GM21381 (cell line): ENCODE results near the gene PTPDC1.
"Not testable (repeated sequence)": the region's sequence is repeated elsewhere in the genome, so short reads cannot be mapped to it uniquely, and the experiment has no call there.

Experiments used
- ATAC-seq: cut with Tn5 transposase; IDR thresholded peaks from one replicate; pipeline ENCODE4 v1.9.1; 2021; ENCODE audit warnings: mild to moderate bottlenecking, moderate library complexity; ENCODE audit not compliant: unreplicated experiment

Gene PTPDC1

GRCh38 chr9:94086486-94087345, 2.5 kb downstream of the PTPDC1 start:
- ATAC-seq = no peak

DNA sequence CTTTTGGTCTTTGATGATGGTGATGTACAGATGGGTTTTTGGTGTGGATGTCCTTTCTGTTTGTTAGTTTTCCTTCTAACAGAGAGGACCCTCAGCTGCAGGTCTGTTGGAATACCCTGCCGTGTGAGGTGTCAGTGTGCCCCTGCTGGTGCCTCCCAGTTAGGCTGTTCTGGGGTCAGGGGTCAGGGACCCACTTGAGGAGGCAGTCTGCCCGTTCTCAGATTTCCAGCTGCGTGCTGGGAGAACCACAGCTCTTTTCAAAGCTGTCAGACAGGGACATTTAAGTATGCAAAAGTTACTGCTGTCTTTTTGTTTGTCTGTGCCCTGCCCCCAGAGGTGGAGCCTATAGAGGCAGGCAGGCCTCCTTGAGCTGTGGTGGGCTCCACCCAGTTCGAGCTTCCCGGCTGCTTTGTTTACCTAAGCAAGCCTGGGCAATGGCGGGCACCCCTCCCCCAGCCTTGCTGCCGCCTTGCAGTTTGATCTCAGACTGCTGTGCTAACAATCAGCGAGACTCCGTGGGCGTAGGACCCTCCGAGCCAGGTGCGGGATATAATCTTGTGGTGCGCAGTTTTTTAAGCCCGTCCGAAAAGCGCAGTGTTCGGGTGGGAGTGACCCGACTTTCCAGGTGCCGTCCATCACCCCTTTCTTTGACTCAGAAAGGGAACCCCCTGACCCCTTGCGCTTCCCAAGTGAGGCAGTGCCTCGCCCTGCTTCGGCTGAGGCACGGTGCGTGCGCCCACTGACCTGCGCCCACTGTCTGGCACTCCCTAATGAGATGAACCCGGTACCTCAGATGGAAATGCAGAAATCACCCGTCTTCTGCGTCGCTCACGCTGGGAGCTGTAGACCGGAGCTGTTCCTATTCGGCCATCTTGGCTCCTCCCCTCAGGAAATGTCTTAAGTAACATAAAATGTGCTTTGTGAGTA, 10.2 kb downstream of the PTPDC1 start:
- ATAC-seq = not testable (repeated sequence)

DNA sequence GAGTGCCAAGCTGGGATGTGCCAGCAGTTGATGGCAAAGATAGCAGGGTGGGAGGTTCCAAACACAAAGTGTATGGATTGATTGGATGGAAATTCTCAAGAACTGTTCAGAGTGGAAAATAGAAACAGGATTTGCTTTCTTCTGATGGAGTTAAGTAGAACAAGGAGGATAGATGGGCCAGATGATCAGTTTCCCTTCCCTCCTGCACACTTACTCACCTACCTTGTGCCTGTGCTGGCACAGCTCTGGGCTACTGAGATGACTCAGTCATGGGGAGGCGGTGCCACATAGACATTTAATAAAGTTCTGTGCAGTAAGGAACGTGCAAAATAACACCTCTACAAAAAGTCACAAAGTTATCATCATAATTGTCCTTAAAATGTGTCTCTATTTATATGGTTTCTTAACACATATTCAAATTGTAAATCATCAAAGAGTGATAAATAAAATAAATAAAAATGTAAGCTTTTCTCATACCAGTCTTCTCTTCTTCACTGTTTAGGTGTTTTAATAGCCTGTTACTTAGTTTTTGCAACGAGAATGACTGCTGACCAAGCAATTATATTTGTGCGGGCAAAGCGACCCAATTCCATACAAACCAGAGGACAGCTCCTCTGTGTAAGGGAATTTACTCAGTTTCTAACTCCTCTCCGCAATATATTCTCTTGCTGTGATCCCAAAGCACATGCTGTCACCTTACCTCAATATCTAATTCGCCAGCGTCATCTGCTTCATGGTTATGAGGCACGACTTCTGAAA, 12.7 kb downstream of the PTPDC1 start:
- ATAC-seq = no peak

DNA sequence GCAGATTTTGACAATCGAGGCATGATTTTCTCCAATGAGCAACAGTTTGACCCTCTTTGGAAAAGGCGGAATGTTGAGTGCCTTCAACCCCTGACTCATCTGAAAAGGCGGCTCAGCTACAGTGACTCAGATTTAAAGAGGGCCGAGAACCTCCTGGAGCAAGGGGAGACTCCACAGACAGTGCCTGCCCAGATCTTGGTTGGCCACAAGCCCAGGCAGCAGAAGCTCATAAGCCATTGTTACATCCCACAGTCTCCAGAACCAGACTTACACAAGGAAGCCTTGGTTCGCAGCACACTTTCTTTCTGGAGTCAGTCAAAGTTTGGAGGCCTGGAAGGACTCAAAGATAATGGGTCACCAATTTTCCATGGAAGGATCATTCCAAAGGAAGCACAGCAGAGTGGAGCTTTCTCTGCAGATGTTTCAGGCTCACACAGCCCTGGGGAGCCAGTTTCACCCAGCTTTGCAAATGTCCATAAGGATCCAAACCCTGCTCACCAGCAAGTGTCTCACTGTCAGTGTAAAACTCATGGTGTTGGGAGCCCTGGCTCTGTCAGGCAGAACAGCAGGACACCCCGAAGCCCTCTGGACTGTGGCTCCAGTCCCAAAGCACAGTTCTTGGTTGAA, 13.6 kb downstream of the PTPDC1 start:
- ATAC-seq = no peak

- no peak for ATAC-seq
Observed at GRCh38 chr9:94100152-94100879, 16.1 kb downstream of the PTPDC1 start.

- no peak for ATAC-seq
Observed at GRCh38 chr9:94101162-94101853, 17.0 kb downstream of the PTPDC1 start.

- no peak for ATAC-seq
Observed at GRCh38 chr9:94108584-94108983, 24.3 kb downstream of the PTPDC1 start.

- ATAC-seq = no peak
Observed at GRCh38 chr9:94110821-94111252, 26.6 kb downstream of the PTPDC1 start.

GRCh38 chr9:94111446-94111845, 27.2 kb downstream of the PTPDC1 start:
- no peak for ATAC-seq

DNA sequence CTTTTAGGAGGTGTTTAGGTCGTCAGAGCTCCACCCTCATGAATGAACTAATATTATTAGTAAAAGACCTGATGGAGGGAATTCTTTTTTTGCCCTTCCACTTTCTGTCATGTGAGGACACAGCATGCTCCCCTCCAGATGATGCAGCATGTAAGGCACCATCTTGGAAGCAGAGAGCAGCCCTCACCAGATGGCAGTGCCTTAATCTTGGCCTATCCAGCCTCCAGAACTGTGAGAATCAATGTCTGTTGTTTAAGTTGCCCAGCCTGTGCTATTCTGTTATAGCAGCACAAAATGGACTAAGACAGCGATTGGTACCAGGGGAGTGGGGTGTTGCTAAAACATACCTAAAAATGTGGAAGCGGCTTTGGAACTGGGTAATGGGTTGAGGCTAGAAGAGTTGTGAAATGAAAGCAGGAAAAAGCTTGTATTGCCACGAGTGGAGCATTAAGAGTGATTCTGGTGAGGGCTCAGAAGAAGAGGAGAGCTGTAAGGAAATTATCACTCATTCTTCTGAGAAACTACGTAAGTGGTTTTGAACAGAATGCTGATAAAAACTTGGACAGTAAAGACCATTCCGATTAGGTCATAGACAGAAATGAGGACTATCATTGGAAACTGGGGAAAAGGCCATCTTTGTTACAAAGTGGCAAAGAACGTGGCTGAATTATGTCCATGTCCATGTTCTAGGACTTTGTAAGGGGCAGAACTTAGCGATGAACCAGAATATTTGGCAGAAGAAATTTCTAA, 28.6 kb downstream of the PTPDC1 start:
- no peak for ATAC-seq

GRCh38 chr9:94120088-94120487, 35.8 kb downstream of the PTPDC1 start:
- not testable (repeated sequence) for ATAC-seq

DNA sequence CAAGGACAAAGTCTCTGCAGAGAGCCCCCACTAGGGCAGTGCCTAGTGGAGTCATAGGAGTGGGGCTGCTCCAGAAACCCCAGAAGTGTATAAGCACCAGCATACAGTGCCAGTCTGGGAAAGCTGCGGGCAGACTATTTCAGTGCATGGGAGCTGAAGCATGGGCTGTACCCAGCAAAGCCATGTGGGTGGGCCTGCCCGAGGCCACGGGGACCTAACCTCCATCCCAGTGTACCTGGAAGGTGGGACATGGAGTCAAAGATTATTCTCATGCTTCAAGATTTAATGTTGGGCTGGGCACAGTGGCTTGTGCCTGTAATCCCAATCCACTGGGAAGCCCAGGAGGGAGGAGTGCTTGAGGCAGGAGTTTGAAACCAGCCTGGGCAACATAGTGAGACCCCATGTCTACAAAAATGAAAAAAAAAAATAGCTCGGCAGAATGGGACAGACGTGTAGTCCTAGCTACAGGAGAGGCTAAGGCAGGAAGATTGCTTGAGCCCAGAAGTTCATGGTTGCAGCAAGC, 36.7 kb downstream of the PTPDC1 start:
- no peak for ATAC-seq

- ATAC-seq = no peak
Observed at GRCh38 chr9:94126844-94127243, 42.6 kb downstream of the PTPDC1 start.

DNA sequence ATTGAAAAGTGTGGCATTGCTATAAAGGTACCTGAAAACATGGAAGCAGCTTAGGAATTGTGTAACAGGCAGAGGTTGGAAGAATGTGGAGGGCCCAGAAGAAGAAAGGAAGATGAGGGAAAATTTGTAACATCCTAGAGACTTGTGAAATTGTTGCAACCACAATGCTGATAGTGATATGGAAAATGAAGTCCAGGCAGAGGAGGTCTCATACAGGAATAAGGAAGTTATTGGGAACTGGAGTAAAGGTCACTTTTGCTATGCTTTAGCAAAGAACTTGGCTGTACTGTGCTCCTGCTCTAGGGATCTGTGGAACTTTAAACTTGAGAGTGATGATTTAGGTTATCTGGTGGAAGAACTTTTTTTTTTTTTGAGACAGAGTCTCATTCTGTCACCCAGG, 43.5 kb downstream of the PTPDC1 start:
- ATAC-seq = no peak

- ATAC-seq = no peak
Observed at GRCh38 chr9:94128580-94128979, 44.3 kb downstream of the PTPDC1 start.

- no peak for ATAC-seq
Observed at GRCh38 chr9:94134629-94135028, 50.4 kb downstream of the PTPDC1 start.

GRCh38 chr9:94135222-94135621, 51.0 kb downstream of the PTPDC1 start:
- no peak for ATAC-seq

GRCh38 chr9:94139672-94140417, 55.6 kb downstream of the PTPDC1 start:
- no peak for ATAC-seq
